ENCODE measurements around the gene AEN.

Gene AEN

GRCh38 chr15:88664151-88664778, 43.1 kb downstream of the AEN start:
- DNase-seq (ENCODE audit: low read depth in 1 of 2, low spot score in 1 of 2): no peak

- no peak for DNase-seq (ENCODE audit: low read depth in 1 of 2, low spot score in 1 of 2)
Measured at GRCh38 chr15:88674661-88675060, 53.5 kb downstream of the AEN start.

GRCh38 chr15:88678755-88679154, 57.6 kb downstream of the AEN start:
- DNase-seq (ENCODE audit: low read depth in 1 of 2, low spot score in 1 of 2): no peak

GRCh38 chr15:88680241-88681001, 59.3 kb downstream of the AEN start:
- no peak for DNase-seq (ENCODE audit: low read depth in 1 of 2, low spot score in 1 of 2)

GRCh38 chr15:88681610-88682221, 60.6 kb downstream of the AEN start:
- no peak for DNase-seq (ENCODE audit: low read depth in 1 of 2, low spot score in 1 of 2)
